Measurements from ENCODE around the gene FBP1. TPM values are rescaled to one million over a fixed set of nuclear protein-coding genes. Genes with fewer than 3 reads are reported as not detected.

Gene FBP1
- total and polyA plus RNA-seq, 9 donors: 0.51 to 10.4 (median 0.79) TPM

DNA sequence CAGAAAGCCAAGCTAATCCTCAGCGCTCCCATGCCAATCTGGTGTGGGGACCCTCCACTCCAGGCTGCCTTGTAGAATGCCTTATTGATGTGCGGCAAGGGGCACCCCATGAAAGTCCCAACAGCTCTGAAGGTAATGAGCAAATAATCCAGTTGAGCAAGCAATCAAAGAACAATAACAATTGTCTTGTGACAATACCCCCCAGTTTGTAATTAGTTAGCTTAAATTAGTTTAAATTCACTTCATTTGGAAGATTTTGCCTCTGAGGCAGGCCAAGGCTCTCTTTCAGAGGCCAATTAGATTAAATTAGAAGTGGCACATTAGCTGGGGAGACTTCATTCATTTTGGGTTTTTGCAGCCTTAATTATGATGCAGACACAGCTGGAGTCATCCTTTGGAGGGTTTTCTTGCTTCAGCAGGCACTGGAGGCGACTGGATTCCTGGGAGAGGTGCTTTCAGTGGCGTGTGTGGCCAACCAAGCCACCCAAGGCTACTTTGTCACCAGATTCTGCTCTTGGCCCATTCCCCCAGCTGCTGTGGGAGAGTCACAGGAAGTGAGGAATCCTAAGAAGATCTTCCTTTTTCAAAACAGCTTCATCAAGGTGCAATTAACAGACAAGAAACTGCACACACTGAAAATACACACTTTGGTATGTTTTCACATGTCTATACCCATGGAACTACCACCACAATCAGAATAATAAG is 17.9 kb upstream of the FBP1 start:
- Histone ChIP-seq H3K4me1 (ENCODE audit: control insufficient read depth, insufficient read depth, low read length) (peaks cover 20% of the 10 kb centered on the region), H3K36me3 (ENCODE audit: control insufficient read depth, insufficient read depth, low read length) (no peaks in the 10 kb centered on the region), H3K4me3 (ENCODE audit: low read length) (no peak overlapping the region), H3K9me3 (replicated peaks; ENCODE audit: control insufficient read depth, low read depth, low read length) (no peaks in the 10 kb centered on the region), H3K27ac (ENCODE audit: low read length) (peak overlapping the region; percentile 84), H3K27me3 (ENCODE audit: control insufficient read depth, insufficient read depth, low read length) (no peaks in the 10 kb centered on the region)
- 100% methylated on average over 1 of the region's 4 CpGs for WGBS (ENCODE audit: insufficient coverage)
- DNase-seq: no peak

DNA sequence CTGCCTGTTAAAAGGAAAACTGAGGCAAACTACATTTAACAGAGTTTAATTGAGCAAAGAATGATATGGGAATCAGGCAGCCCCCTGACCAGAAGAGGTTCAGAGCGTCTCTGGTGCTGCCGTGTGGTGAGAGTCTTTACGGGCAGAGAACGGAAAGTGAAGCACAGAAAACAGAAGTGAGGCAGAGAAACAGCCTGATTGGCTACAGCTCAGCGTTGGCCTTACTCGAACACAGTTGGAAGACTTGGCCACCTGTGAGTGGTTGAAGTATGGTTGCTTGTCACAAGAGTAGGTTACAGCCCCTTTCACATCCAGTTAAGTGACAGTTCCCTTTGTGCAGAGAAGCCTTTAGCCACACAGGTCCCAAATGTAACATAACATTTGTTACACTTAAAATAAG is 16.9 kb upstream of the FBP1 start:
- peak overlapping the region; percentile 0 for H3K4me3 ChIP-seq (ENCODE audit: low read length)
- no peaks in the 10 kb centered on the region for H3K36me3 ChIP-seq (ENCODE audit: control insufficient read depth, insufficient read depth, low read length)
- peak; percentile 87 for DNase-seq
- no peaks in the 10 kb centered on the region for H3K9me3 ChIP-seq (replicated peaks; ENCODE audit: control insufficient read depth, low read depth, low read length)
- H3K27ac ChIP-seq (ENCODE audit: low read length): peak overlapping the region; percentile 84
- peaks cover 20% of the 10 kb centered on the region for H3K4me1 ChIP-seq (ENCODE audit: control insufficient read depth, insufficient read depth, low read length)
- no peaks in the 10 kb centered on the region for H3K27me3 ChIP-seq (ENCODE audit: control insufficient read depth, insufficient read depth, low read length)
- 0% methylated on average over 4 of the region's 6 CpGs for whole genome bisulfite sequencing (ENCODE audit: insufficient coverage)

DNA sequence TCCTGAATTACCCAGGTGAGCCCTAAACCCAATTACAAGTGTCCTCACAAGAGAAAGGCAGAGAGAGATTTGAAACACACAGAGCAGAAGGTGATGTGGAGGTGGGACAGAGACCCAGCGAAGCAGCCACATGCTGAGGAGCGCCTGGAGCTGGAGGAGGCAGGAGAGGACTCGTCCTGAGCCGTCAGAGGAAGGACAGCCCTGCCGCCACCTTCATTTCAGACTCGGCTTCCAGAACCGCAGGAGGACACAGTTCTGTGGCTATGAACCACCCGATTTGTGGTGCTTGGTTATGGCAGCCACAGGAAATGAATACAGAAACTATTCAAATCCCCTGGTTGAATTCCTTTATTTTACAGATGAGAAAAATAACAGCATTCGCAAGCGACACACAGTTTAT is 16.4 kb upstream of the FBP1 start:
- Histone ChIP-seq H3K27ac (ENCODE audit: low read length) (peak overlapping the region; percentile 84), H3K27me3 (ENCODE audit: control insufficient read depth, insufficient read depth, low read length) (no peaks in the 10 kb centered on the region), H3K4me3 (ENCODE audit: low read length) (peak overlapping the region; percentile 0), H3K9me3 (replicated peaks; ENCODE audit: control insufficient read depth, low read depth, low read length) (no peaks in the 10 kb centered on the region), H3K36me3 (ENCODE audit: control insufficient read depth, insufficient read depth, low read length) (no peaks in the 10 kb centered on the region), H3K4me1 (ENCODE audit: control insufficient read depth, insufficient read depth, low read length) (peaks cover 20% of the 10 kb centered on the region)
- 42% methylated on average over 5 of the region's 10 CpGs for WGBS (ENCODE audit: insufficient coverage)
- DNase-seq: no peak

DNA sequence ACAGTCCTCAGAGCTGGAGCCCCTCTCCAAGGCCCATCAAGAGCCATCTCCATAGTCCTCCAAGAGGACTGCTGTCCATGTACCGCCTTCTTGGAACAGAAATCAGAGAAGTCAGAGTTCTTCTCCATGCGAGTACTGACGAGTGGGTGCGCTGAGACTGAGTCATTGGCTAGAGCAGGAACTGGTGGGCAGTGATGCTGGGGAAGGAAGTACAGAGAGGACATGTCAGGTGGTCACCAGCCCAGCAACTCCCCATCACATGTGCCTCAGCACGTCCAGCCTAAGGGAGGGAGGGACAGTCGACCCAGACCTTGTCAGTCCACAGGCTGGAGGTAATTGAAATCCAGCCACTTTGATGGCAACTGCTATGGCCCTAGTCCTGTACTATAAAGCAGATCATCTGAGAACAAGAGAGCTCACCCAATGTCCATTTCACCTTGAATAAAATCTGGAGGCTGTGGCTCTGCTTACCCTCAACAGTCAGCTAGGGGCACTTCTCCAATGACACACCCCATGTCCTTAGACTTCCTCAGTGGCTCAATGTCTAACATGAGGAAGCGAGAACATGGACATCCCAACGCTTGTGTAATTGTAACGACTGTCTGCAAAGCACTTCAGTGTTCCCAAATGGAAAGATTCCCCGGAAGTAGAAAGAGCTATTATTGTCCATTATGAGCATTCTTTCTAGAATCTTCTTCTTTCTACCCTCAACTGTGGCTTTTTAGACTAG is 15.0 kb upstream of the FBP1 start:
- Histone ChIP-seq H3K27ac (ENCODE audit: low read length) (no peak overlapping the region), H3K4me3 (ENCODE audit: low read length) (no peak overlapping the region), H3K9me3 (replicated peaks; ENCODE audit: control insufficient read depth, low read depth, low read length) (no peaks in the 10 kb centered on the region), H3K27me3 (ENCODE audit: control insufficient read depth, insufficient read depth, low read length) (no peaks in the 10 kb centered on the region), H3K36me3 (ENCODE audit: control insufficient read depth, insufficient read depth, low read length) (no peaks in the 10 kb centered on the region), H3K4me1 (ENCODE audit: control insufficient read depth, insufficient read depth, low read length) (peaks cover 20% of the 10 kb centered on the region)
- 69% methylated on average over 7 of the region's 10 CpGs for WGBS (ENCODE audit: insufficient coverage)
- DNase-seq: no peak

DNA sequence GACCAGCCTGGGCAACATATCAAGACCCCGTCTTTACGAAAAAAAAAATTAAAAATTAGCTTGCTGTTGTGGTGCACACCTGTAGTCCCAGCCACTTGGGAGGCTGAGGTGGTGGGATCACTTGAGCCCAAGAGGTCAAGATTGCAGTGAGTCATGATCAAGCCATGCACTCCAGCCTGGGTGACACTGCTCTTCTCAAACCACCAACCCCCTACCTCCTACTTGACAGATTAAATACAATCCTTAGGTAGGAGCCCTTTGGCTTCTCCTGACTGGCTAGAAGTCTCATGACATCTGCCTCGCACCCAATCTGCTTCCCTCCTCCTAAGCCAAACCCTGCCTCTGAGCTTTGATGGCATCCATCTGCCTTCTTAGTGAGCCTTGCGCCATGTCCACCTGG is 11.6 kb upstream of the FBP1 start:
- Histone ChIP-seq H3K4me3 (ENCODE audit: low read length) (no peak overlapping the region), H3K27ac (ENCODE audit: low read length) (no peak overlapping the region), H3K27me3 (ENCODE audit: control insufficient read depth, insufficient read depth, low read length) (no peaks in the 10 kb centered on the region), H3K9me3 (replicated peaks; ENCODE audit: control insufficient read depth, low read depth, low read length) (no peaks in the 10 kb centered on the region), H3K36me3 (ENCODE audit: control insufficient read depth, insufficient read depth, low read length) (no peaks in the 10 kb centered on the region), H3K4me1 (ENCODE audit: control insufficient read depth, insufficient read depth, low read length) (peaks cover 6% of the 10 kb centered on the region)
- WGBS (ENCODE audit: insufficient coverage): 84% methylated on average over 3 of the region's 4 CpGs
- no peak for DNase-seq

DNA sequence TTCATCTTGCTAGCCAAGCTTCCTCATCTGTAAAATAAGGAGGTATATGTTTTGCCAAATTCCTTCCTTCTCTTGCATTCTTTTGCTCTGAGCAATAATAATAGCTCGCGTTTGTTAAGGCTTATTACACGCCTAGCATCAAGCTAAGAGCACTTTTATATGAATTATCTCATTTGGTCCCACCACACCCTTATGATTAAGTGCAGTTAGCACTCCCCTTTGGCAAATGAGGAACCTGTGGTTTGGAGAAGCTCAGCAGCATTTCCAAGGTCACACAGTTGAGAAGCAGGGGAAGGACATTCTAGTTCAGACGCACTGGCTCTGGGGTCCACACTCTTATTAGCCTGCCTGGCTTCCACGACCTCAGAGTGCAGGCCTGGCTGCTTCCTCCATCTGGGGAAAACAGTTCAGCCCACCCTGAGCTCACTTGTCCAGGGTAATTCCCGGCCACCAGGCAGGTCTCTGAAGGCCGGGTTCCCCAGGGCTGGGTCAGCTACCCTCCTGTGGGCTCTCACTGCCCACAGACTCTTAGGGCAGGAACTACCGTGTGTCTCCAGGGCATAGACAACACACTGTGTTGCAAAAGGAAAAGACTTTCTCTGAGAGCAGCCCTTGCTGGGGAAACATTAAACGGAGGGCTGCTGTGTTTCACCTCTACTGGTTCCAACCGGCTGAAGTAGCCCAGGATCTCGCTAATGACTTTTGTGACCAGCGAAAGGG is 9.9 kb upstream of the FBP1 start:
- Histone ChIP-seq H3K36me3 (ENCODE audit: control insufficient read depth, insufficient read depth, low read length) (no peaks in the 10 kb centered on the region), H3K9me3 (replicated peaks; ENCODE audit: control insufficient read depth, low read depth, low read length) (no peaks in the 10 kb centered on the region), H3K4me1 (ENCODE audit: control insufficient read depth, insufficient read depth, low read length) (no peaks in the 10 kb centered on the region), H3K27me3 (ENCODE audit: control insufficient read depth, insufficient read depth, low read length) (no peaks in the 10 kb centered on the region), H3K4me3 (ENCODE audit: low read length) (no peak overlapping the region), H3K27ac (ENCODE audit: low read length) (no peak overlapping the region)
- whole genome bisulfite sequencing (ENCODE audit: insufficient coverage): 60% methylated on average over 9 of the region's 12 CpGs
- peak; percentile 47 for DNase-seq

DNA sequence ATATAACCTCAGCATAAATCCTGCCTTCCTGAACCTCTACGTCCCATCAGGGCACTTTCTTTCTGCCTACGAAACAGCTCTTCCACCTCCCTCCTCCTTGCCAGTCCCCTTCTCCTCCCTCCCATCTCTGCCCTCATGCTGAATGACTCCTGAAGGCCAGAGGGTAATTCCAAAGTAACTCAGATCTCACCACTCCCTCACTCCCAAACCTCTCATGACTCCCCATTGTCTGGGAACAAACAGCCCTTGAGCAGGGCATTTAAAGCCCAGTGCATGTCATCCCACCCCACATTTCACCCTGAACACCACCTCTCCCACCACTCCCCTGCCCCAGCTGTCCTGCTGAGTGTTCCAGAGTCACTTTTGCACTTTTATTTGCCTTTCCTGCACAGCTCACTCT is 8.9 kb upstream of the FBP1 start:
- Histone ChIP-seq H3K4me3 (ENCODE audit: low read length) (no peak overlapping the region), H3K4me1 (ENCODE audit: control insufficient read depth, insufficient read depth, low read length) (no peaks in the 10 kb centered on the region), H3K27ac (ENCODE audit: low read length) (no peak overlapping the region), H3K36me3 (ENCODE audit: control insufficient read depth, insufficient read depth, low read length) (no peaks in the 10 kb centered on the region), H3K27me3 (ENCODE audit: control insufficient read depth, insufficient read depth, low read length) (no peaks in the 10 kb centered on the region), H3K9me3 (replicated peaks; ENCODE audit: control insufficient read depth, low read depth, low read length) (no peaks in the 10 kb centered on the region)
- DNase-seq: no peak
- 67% methylated on average over 2 of the region's 2 CpGs for WGBS (ENCODE audit: insufficient coverage)

DNA sequence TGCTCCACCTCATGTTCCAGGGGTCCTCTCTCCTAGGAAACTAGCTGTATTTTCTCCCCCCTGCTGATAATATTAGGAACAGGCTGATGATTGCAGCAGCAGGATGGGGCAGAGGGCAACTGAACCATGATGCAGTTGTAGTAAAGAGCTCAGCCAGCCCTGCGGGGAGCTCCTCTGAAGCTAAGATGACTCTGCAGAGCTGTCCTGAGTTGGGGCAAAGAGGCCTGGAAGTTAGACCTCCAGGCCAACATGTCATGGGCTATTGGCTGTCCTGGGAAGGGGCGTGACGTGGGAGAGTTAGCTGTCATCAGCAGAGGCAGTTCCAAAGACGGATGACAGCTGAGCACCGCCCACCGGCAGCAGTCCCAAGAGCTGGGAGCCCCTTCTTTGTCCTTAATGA is 6.6 kb upstream of the FBP1 start:
- no peak for DNase-seq
- H3K4me1 ChIP-seq (ENCODE audit: control insufficient read depth, insufficient read depth, low read length): no peaks in the 10 kb centered on the region
- H3K4me3 ChIP-seq (ENCODE audit: low read length): no peak overlapping the region
- no peaks in the 10 kb centered on the region for H3K36me3 ChIP-seq (ENCODE audit: control insufficient read depth, insufficient read depth, low read length)
- no peak overlapping the region for H3K27ac ChIP-seq (ENCODE audit: low read length)
- no peaks in the 10 kb centered on the region for H3K27me3 ChIP-seq (ENCODE audit: control insufficient read depth, insufficient read depth, low read length)
- WGBS (ENCODE audit: insufficient coverage): 53% methylated on average over 6 of the region's 6 CpGs
- no peaks in the 10 kb centered on the region for H3K9me3 ChIP-seq (replicated peaks; ENCODE audit: control insufficient read depth, low read depth, low read length)

DNA sequence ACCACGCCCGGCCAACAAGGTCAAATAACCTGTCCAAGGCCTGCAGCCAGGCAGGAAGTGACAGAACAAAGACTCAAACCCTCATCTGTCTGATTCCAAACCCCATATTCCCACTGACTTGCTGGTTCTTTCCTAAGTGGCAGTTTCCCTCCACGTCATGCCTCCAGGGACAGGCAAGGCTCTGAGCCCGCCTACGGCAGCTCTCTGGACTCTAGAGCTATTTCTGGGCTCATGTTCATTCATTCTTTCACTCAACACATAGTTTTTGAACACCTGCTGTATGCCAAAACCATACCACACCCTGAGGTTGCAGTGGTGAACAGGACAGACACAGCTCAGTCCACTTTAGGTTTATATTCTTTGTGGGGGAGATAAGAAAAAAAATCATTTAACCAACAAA is 5.2 kb upstream of the FBP1 start:
- Histone ChIP-seq H3K4me3 (ENCODE audit: low read length) (no peak overlapping the region), H3K27me3 (ENCODE audit: control insufficient read depth, insufficient read depth, low read length) (peaks cover 6% of the 10 kb centered on the region), H3K36me3 (ENCODE audit: control insufficient read depth, insufficient read depth, low read length) (no peaks in the 10 kb centered on the region), H3K4me1 (ENCODE audit: control insufficient read depth, insufficient read depth, low read length) (peaks cover 4% of the 10 kb centered on the region), H3K9me3 (replicated peaks; ENCODE audit: control insufficient read depth, low read depth, low read length) (no peaks in the 10 kb centered on the region), H3K27ac (ENCODE audit: low read length) (no peak overlapping the region)
- DNase-seq: peak; percentile 23
- whole genome bisulfite sequencing (ENCODE audit: insufficient coverage): 68% methylated on average over 5 of the region's 5 CpGs

DNA sequence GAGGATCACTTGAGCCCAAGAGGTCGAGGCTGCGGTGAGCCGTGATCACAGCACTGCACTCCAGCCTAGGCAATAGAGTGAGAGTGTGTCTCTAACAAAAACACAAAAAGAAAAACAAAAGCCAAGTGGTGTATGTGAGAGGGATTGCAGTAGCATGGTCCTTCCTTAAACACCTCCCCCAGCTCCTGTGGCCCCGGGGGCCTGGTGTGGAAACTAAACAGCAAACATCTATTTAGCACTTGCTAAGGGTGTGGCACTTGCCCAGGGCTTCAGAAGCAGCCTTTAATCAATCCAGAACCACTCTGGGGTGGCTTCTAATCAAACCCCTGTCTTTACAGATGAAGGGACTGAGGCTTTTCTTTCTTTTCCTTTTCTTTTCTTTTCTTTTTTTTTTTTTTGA is 4.4 kb upstream of the FBP1 start:
- H3K27ac ChIP-seq (ENCODE audit: low read length): no peak overlapping the region
- no peaks in the 10 kb centered on the region for H3K9me3 ChIP-seq (replicated peaks; ENCODE audit: control insufficient read depth, low read depth, low read length)
- no CpG with 5 or more reads among the region's 4 CpGs for WGBS (ENCODE audit: insufficient coverage)
- H3K27me3 ChIP-seq (ENCODE audit: control insufficient read depth, insufficient read depth, low read length): peaks cover 13% of the 10 kb centered on the region
- H3K4me3 ChIP-seq (ENCODE audit: low read length): no peak overlapping the region
- no peak for DNase-seq
- peaks cover 9% of the 10 kb centered on the region for H3K4me1 ChIP-seq (ENCODE audit: control insufficient read depth, insufficient read depth, low read length)
- H3K36me3 ChIP-seq (ENCODE audit: control insufficient read depth, insufficient read depth, low read length): no peaks in the 10 kb centered on the region

All from muscle of leg (tissue), 11 donors.